Activated B cell treated with CpG ODN at 0.5 μM for 24 hours (primary cell): Measurements from ENCODE around the gene AGT. TPM values are rescaled to one million over a fixed set of nuclear protein-coding genes. Genes with fewer than 3 reads are reported as not detected.

ENCODE experiments used
- ATAC-seq: fragments of 200-7000 bp; cut with Tn5 transposase; one replicate; pipeline ENCODE4 v1.10.0; 2021; ENCODE audit warnings: low read depth, mild to moderate bottlenecking, moderate library complexity
- CTCF ChIA-PET: fragments of 350-600 bp; sonication (Branson Sonifier 250); formaldehyde crosslinking; loops from one replicate; lab custom pipeline; 2021; ENCODE audit warnings: antibody characterized with exemption; lab: Charles Lee
- POLR2A ChIA-PET: fragments of 350-600 bp; sonication (Branson Sonifier 250); formaldehyde crosslinking; loops from one replicate; lab custom pipeline; 2021; ENCODE audit warnings: antibody characterized with exemption; lab: Charles Lee
- DNase-seq: peaks from one replicate; pipeline ENCODE4 v3.0.0; 2022
- H3K27ac Mint-ChIP-seq: one replicate; pipeline ENCODE4 v1.8.0; 2020; ENCODE audit warnings: mixed read lengths
- H3K27me3 Mint-ChIP-seq: one replicate; pipeline ENCODE4 v1.8.0; 2021; ENCODE audit warnings: mixed read lengths
- H3K36me3 Mint-ChIP-seq: one replicate; pipeline ENCODE4 v1.8.0; 2021; ENCODE audit warnings: low read depth, mixed read lengths
- H3K4me1 Mint-ChIP-seq: one replicate; pipeline ENCODE4 v1.8.0; 2021; ENCODE audit warnings: mixed read lengths
- H3K4me3 Mint-ChIP-seq: one replicate; pipeline ENCODE4 v1.8.0; 2020; ENCODE audit warnings: mild to moderate bottlenecking, mixed read lengths
- H3K9me3 Mint-ChIP-seq: one replicate; pipeline ENCODE4 v1.8.0; 2020; ENCODE audit warnings: mixed read lengths
- CTCF ChIP-seq: fragments of 200-600 bp; IDR thresholded peaks from one replicate; pipeline ENCODE4 v1.8.0; 2022; ENCODE audit warnings: antibody characterized with exemption, mild to moderate bottlenecking
- intact Hi-C: fragments of 100-400 bp; cut with micrococcal nuclease; formaldehyde crosslinking; loops from one replicate; pipeline ENCODE4 v1.15.1; 2024
- total RNA-seq: library from RNA; stranded (reverse); gene quantifications from 2 replicates; pipeline ENCODE4 v1.2.3, GENCODE V29; 2022

AGT gene
- total RNA-seq, 1 donor from 2014 or later: not detected

GRCh38 chr1:230743899-230744298 is 30.0 kb upstream of the AGT start:
- Mint-ChIP-seq H3K27ac (no peak overlapping the region), H3K36me3 (no peaks in the 10 kb centered on the region), H3K9me3 (no peaks in the 10 kb centered on the region), H3K4me1 (peaks cover 4% of the 10 kb centered on the region), H3K4me3 (no peak overlapping the region), H3K27me3 (peaks cover 7% of the 10 kb centered on the region)
- TF ChIP-seq CTCF: no peak
- ATAC-seq: no peak
- ChIA-PET POLR2A (no interaction called here), CTCF (no interaction called here)
- no peak for DNase-seq
- intact Hi-C loops: no loop called here

GRCh38 chr1:230739564-230740290 is 25.8 kb upstream of the AGT start:
- Mint-ChIP-seq H3K36me3 (no peaks in the 10 kb centered on the region), H3K27me3 (peaks cover 12% of the 10 kb centered on the region), H3K4me1 (no peaks in the 10 kb centered on the region), H3K4me3 (no peak overlapping the region), H3K9me3 (peaks cover 7% of the 10 kb centered on the region), H3K27ac (no peak overlapping the region)
- DNase-seq (no peak), ATAC-seq (no peak)
- POLR2A ChIA-PET: no interaction called here
- intact Hi-C loops: no loop called here
- TF ChIP-seq CTCF: no peak
- CTCF ChIA-PET: no interaction called here

- Mint-ChIP-seq H3K27ac (no peak overlapping the region), H3K4me1 (no peaks in the 10 kb centered on the region), H3K27me3 (peaks cover 15% of the 10 kb centered on the region), H3K36me3 (no peaks in the 10 kb centered on the region), H3K4me3 (no peak overlapping the region), H3K9me3 (peaks cover 7% of the 10 kb centered on the region)
- intact Hi-C loops: no loop called here
- ChIA-PET POLR2A (no interaction called here), CTCF (no interaction called here)
- no peak for ATAC-seq
- no peak for DNase-seq
- TF ChIP-seq CTCF: no peak
These were observed 23.8 kb upstream of the AGT start for GRCh38 chr1:230737622-230738262.

- ChIA-PET CTCF (no interaction called here), POLR2A (no interaction called here)
- Mint-ChIP-seq H3K27me3 (peaks cover 12% of the 10 kb centered on the region), H3K4me3 (no peak overlapping the region), H3K36me3 (no peaks in the 10 kb centered on the region), H3K27ac (no peak overlapping the region), H3K9me3 (peaks cover 7% of the 10 kb centered on the region), H3K4me1 (no peaks in the 10 kb centered on the region)
- ATAC-seq (no peak), DNase-seq (no peak)
- intact Hi-C loops: no loop called here
- no peak for TF ChIP-seq CTCF
These were observed 21.5 kb upstream of the AGT start for GRCh38 chr1:230735447-230735846.

GRCh38 chr1:230730977-230731376 is 17.1 kb upstream of the AGT start:
- ATAC-seq (no peak), DNase-seq (no peak)
- Mint-ChIP-seq H3K36me3 (no peaks in the 10 kb centered on the region), H3K27ac (no peak overlapping the region), H3K9me3 (no peaks in the 10 kb centered on the region), H3K4me3 (no peak overlapping the region), H3K4me1 (no peaks in the 10 kb centered on the region), H3K27me3 (peaks cover 10% of the 10 kb centered on the region)
- ChIA-PET CTCF (no interaction called here), POLR2A (no interaction called here)
- intact Hi-C loops: no loop called here
- no peak for TF ChIP-seq CTCF
